Renal pelvis (tissue), 4 donors: ENCODE results near the gene WWC2. TPM values are rescaled to one million over a fixed set of nuclear protein-coding genes. Genes with fewer than 3 reads are reported as not detected.
"Not testable (repeated sequence)": the region's sequence is repeated elsewhere in the genome, so short reads cannot be mapped to it uniquely, and the experiment has no call there.

Experiments used
- DNase-seq: peaks from one replicate; pipeline ENCODE4 v3.0.0-alpha.2; 2013
- polyA plus RNA-seq, 3 donors: library from polyadenylated mRNA; unstranded; fragments of 120-200 nt; gene quantifications; one replicate each; pipeline ENCODE4 v1.2.1, GENCODE V29; 2013; ENCODE audit not compliant: insufficient read length in 3 of 3

Gene WWC2
- polyA plus RNA-seq, 3 donors: 50.2 to 73.6 (median 65.2) TPM

GRCh38 chr4:183097231-183098018 is 1.6 kb upstream of the WWC2 start:
- no peak for DNase-seq

DNA sequence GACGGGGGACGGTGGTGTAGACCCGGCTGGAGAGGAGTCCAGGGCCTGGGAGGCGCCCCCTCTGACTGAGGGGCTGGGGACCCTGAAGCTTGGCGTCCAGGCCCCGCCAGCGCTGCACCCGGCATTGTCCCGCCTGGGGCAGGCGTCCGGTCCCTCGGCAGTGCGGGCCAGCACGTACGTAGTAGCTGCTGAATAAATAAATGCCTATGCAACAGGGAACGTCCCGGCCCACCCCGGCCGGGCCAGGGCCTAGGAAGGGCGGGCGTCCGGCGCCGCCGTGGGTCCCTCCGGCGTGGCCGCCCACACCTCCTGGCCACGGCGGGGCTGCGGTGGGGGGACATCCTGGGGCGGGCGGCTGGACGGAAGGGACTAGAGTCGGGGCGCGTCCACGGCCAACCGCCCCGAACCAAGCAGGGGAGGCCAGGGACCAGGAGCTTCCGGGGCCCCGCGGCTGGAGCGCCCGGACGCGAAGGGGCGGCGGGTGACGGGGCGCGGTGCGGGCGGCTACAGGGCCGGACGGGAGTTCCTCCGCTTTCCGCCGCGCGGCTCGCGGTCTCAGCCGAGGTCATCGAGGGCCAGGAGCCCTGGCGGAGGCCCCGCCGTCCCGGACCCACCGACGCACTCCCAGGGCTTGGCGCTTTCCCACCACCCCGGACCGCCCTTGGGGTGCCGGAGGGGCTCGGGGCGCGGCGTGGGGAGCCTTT is 886 bp upstream of the WWC2 start:
- no peak for DNase-seq

DNA sequence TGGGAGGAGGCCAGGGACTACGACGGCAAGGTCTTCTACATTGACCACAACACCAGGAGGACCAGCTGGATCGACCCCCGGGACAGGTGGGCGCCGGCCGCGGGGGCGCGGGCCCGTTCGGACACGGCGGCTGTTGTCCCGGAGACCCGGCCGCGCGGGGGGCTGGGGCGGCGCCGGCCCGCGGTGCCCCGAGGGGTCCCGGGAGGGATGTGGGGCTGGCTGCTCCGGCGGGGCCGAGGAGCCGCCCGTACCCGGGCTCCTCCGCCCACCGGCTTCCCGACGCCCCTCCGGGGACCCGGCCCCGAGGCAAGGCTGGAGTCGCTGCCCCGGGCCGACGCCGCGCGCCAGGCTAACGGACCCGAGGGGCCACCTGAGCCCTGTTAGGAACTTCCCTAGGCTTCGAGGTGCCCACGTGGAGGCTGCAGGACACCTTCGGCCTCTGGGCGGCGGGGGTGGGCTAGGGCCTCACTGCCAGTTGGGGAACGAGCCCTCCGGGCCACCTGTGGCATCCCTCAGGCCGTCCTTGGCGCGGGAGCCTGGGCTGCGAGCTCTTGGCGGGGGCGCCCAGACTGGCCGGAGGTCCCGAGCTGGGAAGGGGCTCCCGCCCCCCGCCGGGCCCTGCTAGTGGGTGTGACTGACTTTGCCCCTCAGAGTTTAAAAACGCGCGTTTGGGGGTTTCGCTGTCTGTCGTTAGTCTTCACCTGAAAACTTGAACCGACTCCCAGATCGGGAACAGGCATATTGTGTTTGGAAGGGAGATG is 660 bp downstream of the WWC2 start:
- DNase-seq: peak; percentile 42

- DNase-seq: no peak
Observed at GRCh38 chr4:183100298-183100599, 1.2 kb downstream of the WWC2 start.

- peak; percentile 16 for DNase-seq
Observed at GRCh38 chr4:183100827-183101226, 1.8 kb downstream of the WWC2 start.

GRCh38 chr4:183101956-183102480 is 3.0 kb downstream of the WWC2 start:
- peak; percentile 12 for DNase-seq

- DNase-seq: no peak
Observed at GRCh38 chr4:183105092-183105491, 6.0 kb downstream of the WWC2 start.

DNA sequence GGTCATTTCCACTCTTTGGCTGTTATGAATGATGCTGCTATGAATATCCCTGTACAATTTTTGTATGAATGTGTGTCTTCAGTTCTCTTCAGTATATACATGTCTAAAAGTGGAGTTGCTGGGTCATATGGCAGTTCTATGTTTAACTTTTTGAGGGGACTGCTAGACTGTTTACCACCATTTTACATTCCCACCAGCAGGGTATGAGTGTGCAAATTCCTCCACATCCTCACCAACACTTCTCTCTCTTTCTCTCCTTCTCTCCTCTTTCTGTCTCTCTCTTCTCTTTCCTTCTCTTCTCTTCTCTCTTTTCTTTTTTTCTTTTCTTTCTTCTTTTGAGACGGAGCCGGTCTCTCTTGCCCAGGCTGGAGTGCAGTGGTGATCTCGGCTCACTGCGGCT is 7.8 kb downstream of the WWC2 start:
- no peak for DNase-seq

- no peak for DNase-seq
Observed at GRCh38 chr4:183107891-183108459, 8.9 kb downstream of the WWC2 start.

DNA sequence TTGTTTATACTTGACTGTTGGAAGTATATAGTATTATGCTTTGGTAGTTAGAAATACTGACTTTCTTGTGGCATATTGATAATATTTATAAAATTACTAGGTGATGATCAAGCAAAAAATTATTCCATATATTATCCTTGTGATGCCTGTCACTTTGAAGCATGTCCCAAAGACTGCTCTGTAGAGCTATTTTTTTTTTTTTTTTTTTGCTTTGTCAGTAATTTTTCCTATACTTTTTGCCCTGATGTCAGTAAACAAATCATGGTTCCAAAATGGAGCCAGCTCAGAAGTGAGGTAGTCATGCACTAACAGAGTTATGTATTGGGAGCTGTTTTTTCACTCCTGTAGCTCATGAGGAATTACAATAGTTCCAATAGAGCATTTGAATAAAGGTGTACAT is 11.2 kb downstream of the WWC2 start:
- DNase-seq: no peak

GRCh38 chr4:183111452-183111885 is 12.4 kb downstream of the WWC2 start:
- DNase-seq: no peak

DNA sequence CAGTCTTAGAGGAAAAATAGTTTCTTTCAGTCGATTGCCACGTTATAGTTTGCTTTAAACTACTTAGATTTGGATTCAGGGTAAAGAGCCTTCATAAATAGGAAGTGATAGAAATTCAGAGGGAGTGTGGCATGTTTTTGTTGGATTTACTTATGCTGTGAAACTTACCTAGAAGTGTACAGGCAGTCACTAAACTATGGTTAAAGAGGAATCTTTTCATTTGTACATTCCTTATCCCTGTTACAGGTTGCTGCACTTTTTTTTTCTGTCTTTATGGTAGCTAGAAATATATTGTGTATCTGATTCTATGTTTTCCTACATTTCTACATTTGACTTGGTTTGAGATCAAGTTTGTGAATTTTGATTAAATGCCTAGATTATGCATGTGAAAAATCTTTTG is 19.1 kb downstream of the WWC2 start:
- no peak for DNase-seq

DNA sequence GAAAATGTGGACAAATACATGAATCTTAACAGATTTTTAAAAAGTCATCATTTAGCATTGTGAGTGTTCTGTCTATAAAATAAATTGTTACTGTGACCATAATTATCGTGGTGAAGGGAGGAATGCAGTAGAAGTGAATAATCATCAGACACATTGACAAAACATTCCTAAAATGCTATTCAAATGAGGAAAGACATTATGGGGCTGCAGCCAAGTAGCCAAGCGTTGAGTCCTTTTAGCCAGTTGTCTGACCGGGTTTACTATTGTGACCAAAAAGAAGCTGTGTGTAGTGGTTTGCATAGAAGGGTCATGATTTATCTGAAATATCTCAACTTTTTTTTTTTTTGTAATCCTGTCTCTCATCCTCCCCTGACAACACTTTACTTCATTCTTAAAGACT is 19.5 kb downstream of the WWC2 start:
- DNase-seq: peak; percentile 76

DNA sequence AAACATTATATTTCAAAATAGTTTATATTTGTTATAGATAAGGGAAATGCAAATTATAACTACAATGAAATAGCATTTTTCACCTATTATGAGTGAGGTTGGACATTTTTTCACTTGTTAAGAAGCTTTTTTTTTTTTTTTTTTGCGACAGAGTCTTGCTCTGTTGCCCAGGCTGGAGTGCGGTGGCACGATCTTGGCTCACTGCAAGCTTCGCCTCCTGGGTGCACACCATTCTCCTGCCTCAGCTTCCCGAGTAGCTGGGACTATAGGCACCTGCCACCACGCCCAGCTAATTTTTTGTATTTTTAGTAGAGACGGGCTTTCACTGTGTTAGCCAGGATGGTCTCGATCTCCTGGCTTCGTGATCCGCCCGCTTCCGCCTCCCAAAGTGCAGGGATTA is 22.6 kb downstream of the WWC2 start:
- DNase-seq: not testable (repeated sequence)

GRCh38 chr4:183124228-183124627 is 25.2 kb downstream of the WWC2 start:
- no peak for DNase-seq

DNA sequence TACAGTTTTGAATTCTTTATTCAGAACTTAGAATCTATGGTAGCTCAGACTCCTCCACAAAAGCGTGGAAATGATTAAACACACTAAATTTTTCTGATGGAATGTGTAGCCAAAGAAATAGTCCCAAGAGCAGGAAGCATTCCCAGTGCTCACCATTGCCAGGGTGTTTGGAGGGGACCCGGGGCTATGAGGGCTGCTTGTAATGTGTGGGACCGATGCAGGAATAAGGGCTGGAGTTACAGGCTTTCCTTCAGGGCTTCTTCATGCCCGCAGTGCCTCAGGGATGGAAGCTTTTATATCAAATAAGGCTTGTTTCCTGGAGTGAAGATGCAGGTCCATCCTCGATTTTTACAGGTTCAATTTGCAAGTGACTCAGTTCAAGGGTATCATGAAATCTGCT is 25.8 kb downstream of the WWC2 start:
- DNase-seq: no peak

DNA sequence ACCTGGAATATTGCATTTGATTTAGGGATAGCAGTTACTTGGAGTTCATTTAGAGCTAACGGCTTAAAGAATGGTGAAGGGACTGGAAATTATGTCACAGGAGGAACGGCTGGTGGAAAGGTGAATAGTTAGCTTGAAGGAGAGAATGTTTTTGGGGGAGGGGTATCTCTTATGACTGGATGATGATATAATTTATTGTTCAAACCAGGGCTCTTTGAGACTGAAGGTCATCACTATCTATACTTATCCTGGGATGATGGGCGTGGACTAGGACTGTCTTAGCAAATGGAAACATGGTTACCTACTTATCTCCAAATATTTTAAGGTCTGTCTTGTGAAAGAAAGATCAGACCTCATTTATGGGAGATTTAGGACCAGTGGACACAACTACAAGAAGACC is 30.1 kb downstream of the WWC2 start:
- DNase-seq: no peak

DNA sequence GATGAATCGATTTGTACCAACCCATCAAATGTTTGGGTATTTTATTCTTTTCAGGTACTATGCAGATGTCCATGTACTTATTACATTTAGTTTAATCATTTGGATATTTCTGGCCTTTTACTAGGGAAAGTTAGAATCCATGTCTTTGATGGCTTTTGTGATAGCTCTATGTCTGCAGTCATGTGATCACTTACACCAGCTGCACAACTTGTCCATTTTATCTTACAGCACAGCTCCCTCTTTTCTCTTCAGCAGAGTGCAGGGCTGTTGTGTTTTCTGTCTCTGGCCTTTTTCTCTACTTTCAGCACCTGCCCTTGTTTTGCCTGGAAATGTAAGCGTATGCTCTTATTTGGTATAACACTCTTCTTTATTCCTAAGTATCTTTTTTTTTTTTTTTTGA is 30.6 kb downstream of the WWC2 start:
- DNase-seq: no peak

- no peak for DNase-seq
Observed at GRCh38 chr4:183130328-183131155, 31.5 kb downstream of the WWC2 start.

- no peak for DNase-seq
Observed at GRCh38 chr4:183132081-183132480, 33.0 kb downstream of the WWC2 start.

- DNase-seq: no peak
Observed at GRCh38 chr4:183132865-183133264, 33.8 kb downstream of the WWC2 start.
